ENCODE measurements around the gene USE1.

GRCh38 chr19:17165715-17166114 lies 49.4 kb upstream of the USE1 start:
- TF ChIP-seq CTCF (IDR thresholded peaks at IDR 0.05; ENCODE audit: insufficient read depth, low read depth, low read length): no peak
- no peak for TF ChIP-seq EZH2 (IDR thresholded peaks at IDR 0.05; ENCODE audit: insufficient read depth, low read length)
